KOPT-K1 (cell line): ENCODE measurements around the gene WNT16.
"Not testable (repeated sequence)": the region's sequence is repeated elsewhere in the genome, so short reads cannot be mapped to it uniquely, and the experiment has no call there.

Source experiments
- H3K27ac ChIP-seq: fragments of 200-600 bp; sonication (generic); 2 replicates; pipeline ENCODE4 v1.5.1; 2016; ENCODE audit warnings: antibody characterized with exemption, mild to moderate bottlenecking, low read depth, low read length; ENCODE audit not compliant: poor library complexity, severe bottlenecking
- H3K36me3 ChIP-seq: fragments of 200-600 bp; sonication (generic); 2 replicates; pipeline ENCODE4 v1.5.1; 2017; ENCODE audit warnings: antibody characterized with exemption, mild to moderate bottlenecking, low read length, moderate library complexity; ENCODE audit not compliant: insufficient read depth
- H3K9me3 ChIP-seq: fragments of 200-600 bp; sonication (generic); 2 replicates; pipeline ENCODE4 v1.5.1; 2017; ENCODE audit warnings: antibody characterized with exemption, low read length, mild to moderate bottlenecking; ENCODE audit not compliant: insufficient read depth, poor library complexity, severe bottlenecking

The WNT16 gene

GRCh38 chr7:121301446-121302213 is 27.2 kb upstream of the WNT16 start:
- Histone ChIP-seq H3K36me3 (no peaks in the 10 kb centered on the region), H3K27ac (no peak overlapping the region), H3K9me3 (no peaks in the 10 kb centered on the region)

- H3K27ac ChIP-seq = no peak overlapping the region
- H3K36me3 ChIP-seq = no peaks in the 10 kb centered on the region
- no peaks in the 10 kb centered on the region for H3K9me3 ChIP-seq
Observed at GRCh38 chr7:121302214-121302745, 26.5 kb upstream of the WNT16 start.

GRCh38 chr7:121303422-121304101 is 25.2 kb upstream of the WNT16 start:
- no peaks in the 10 kb centered on the region for H3K36me3 ChIP-seq
- no peak overlapping the region for H3K27ac ChIP-seq
- H3K9me3 ChIP-seq = no peaks in the 10 kb centered on the region

- Histone ChIP-seq H3K9me3 (no peaks in the 10 kb centered on the region), H3K36me3 (no peaks in the 10 kb centered on the region), H3K27ac (no peak overlapping the region)
Observed at GRCh38 chr7:121304102-121304658, 24.6 kb upstream of the WNT16 start.

- Histone ChIP-seq H3K36me3 (no peaks in the 10 kb centered on the region), H3K27ac (no peak overlapping the region), H3K9me3 (no peaks in the 10 kb centered on the region)
Observed at GRCh38 chr7:121305109-121305508, 23.7 kb upstream of the WNT16 start.

GRCh38 chr7:121306565-121306964 is 22.2 kb upstream of the WNT16 start:
- Histone ChIP-seq H3K9me3 (no peaks in the 10 kb centered on the region), H3K36me3 (no peaks in the 10 kb centered on the region), H3K27ac (no peak overlapping the region)

GRCh38 chr7:121307021-121307574 is 21.7 kb upstream of the WNT16 start:
- Histone ChIP-seq H3K36me3 (no peaks in the 10 kb centered on the region), H3K9me3 (no peaks in the 10 kb centered on the region), H3K27ac (no peak overlapping the region)

GRCh38 chr7:121313220-121313792 is 15.5 kb upstream of the WNT16 start:
- H3K9me3 ChIP-seq = no peaks in the 10 kb centered on the region
- H3K27ac ChIP-seq = no peak overlapping the region

GRCh38 chr7:121313793-121314676 is 14.8 kb upstream of the WNT16 start:
- Histone ChIP-seq H3K9me3 (no peaks in the 10 kb centered on the region), H3K27ac (no peak overlapping the region), H3K36me3 (no peaks in the 10 kb centered on the region)

More at GRCh38 chr7:121313220-121313792, 15.5 kb upstream of the WNT16 start:
- no peaks in the 10 kb centered on the region for H3K36me3 ChIP-seq

- H3K36me3 ChIP-seq, H3K9me3 ChIP-seq, H3K27ac ChIP-seq: not testable (repeated sequence)
Observed at GRCh38 chr7:121315170-121315569, 13.6 kb upstream of the WNT16 start.

GRCh38 chr7:121322460-121322859 is 6.3 kb upstream of the WNT16 start:
- Histone ChIP-seq H3K27ac (no peak overlapping the region), H3K9me3 (no peaks in the 10 kb centered on the region), H3K36me3 (no peaks in the 10 kb centered on the region)

- no peak overlapping the region for H3K27ac ChIP-seq
- H3K36me3 ChIP-seq = no peaks in the 10 kb centered on the region
- H3K9me3 ChIP-seq = no peaks in the 10 kb centered on the region
Observed at GRCh38 chr7:121323515-121324302, 5.1 kb upstream of the WNT16 start.

GRCh38 chr7:121327671-121328070 is 1.1 kb upstream of the WNT16 start:
- no peaks in the 10 kb centered on the region for H3K9me3 ChIP-seq
- H3K36me3 ChIP-seq = no peaks in the 10 kb centered on the region
- no peak overlapping the region for H3K27ac ChIP-seq
